Measurements from ENCODE around the gene SASH3.
"Not testable (repeated sequence)": the region's sequence is repeated elsewhere in the genome, so short reads cannot be mapped to it uniquely, and the experiment has no call there.

- not testable (repeated sequence) for TF ChIP-seq CTCF, POLR2A, EP300 (IDR thresholded peaks at IDR 0.05)
These were observed 37.0 kb upstream of the SASH3 start for GRCh38 chrX:129742759-129743152.
